ENCODE results near the gene PHF23.
"Not testable (repeated sequence)": the region's sequence is repeated elsewhere in the genome, so short reads cannot be mapped to it uniquely, and the experiment has no call there.

The PHF23 gene

GRCh38 chr17:7258731-7259554 lies 19.7 kb upstream of the PHF23 start:
- peak; percentile 82 for DNase-seq

- no peak for DNase-seq
Observed at GRCh38 chr17:7256766-7257456, 17.7 kb upstream of the PHF23 start.

DNA sequence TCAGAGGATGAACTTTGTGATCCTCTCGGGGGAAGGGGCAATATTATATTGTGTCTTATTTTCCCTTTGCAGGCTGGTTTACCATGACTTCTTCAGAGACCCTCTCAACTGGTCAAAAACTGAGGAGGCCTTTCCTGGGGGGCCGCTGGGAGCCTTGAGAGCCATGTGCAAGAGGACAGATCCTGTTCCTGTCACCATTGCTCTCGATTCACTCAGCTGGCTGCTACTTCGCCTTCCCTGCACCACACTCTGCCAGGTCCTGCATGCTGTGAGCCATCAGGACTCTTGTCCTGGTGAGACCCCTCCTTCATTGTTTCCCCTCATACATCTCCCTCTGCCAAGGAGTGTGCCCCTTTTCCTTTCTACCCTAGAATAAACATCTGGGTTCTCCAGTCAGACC lies 15.3 kb upstream of the PHF23 start:
- DNase-seq = no peak

DNA sequence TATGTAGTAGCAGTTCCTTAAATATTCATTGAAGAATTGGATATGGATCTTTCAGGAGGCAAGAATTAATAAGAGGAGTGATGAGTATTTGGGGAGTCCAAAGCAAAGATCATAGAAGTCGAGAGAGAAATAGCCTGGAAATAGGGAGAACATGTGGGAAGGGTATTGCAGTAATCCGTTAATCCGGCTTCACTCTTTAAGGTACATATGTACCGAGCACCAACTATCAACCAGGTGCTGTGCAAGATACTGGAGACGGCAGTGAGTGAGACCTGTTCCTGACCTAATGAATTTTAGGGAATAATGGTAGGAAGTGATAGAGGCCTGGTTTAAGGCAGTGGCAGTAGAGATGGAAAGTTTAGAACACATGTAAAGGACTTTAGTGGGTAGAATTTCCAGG lies 13.8 kb upstream of the PHF23 start:
- no peak for DNase-seq

GRCh38 chr17:7252176-7253043 lies 13.2 kb upstream of the PHF23 start, which contains the start of gene ELP5:
Gene ELP5 (plus strand): TSS chr17:7252215. CDS start chr17:7252551, 336 bp downstream.
- DNase-seq = peak; percentile 91

DNA sequence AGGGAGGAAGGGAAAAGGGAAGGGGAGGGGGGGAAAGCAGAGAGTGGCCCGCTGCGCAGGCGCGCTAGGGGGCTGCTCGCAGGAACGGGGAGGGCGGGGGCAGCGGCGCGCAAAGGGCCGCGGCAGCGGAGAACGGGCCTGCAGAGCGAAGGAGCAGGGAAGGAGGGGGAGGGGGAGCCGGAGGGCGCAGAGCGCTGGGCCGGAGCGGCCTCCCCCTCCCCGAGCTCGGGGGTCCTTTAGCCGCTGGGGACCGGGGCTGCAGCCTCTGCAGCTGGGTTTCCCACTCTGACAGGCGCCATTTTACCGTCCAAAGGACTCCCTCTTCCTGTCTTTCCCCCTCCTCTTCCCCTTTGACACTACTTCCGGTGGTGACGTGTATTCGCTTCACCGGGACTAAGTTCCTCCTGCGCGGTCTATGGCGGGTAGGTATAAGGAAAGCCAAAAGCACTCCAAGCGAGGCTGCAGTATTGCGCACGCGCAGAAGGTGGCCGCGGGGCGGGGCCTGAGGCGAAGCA lies 12.5 kb upstream of the PHF23 start, which contains the start of gene CTDNEP1:
Gene CTDNEP1, minus strand, starts transcription at position 74 of the 515 bp plus-strand sequence. CDS start 438 bp downstream, outside the sequence.
- peak; percentile 99 for DNase-seq

- DNase-seq = no peak
Observed at GRCh38 chr17:7250695-7251627, 11.7 kb upstream of the PHF23 start.

- peak; percentile 59 for DNase-seq
Observed at GRCh38 chr17:7249830-7250229, 10.6 kb upstream of the PHF23 start.

GRCh38 chr17:7249214-7249613 lies 10.0 kb upstream of the PHF23 start:
- DNase-seq = no peak

DNA sequence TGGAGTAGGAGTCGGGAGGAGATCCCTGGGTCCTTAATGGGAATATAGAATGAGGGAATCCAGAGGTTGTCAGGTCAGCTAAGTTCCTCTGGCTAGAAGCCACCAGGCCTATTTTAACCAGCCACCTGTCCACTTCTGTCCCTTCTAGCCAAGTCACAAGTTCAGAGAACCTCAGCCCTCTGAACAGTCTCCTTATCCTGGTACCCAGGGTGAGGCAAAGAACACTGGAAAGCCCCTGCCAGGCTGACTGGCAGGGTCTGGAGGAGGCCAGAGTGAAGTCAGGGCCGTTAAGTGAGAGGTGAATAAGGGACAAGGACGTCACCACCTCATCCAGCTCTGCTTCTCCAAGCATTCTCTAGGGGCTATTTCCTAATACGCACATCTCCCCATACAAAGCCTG lies 9.5 kb upstream of the PHF23 start:
- DNase-seq = no peak

- no peak for DNase-seq
Observed at GRCh38 chr17:7246779-7247178, 7.5 kb upstream of the PHF23 start.

GRCh38 chr17:7243838-7244237 lies 4.6 kb upstream of the PHF23 start:
- DNase-seq = not testable (repeated sequence)

DNA sequence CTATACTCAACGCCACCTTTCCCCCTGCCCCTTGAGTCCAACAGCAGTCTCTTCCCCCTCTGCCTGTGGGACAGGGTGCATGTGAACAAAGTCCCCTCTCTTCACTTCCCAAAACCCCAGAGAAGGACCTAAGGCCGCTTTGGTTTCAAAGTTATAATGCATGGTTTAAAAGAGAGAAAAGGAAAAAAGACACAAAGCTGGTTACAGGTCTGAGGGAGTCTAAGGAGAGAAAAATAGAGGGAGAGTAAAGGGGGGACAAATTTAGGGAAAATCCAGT lies 4.1 kb upstream of the PHF23 start:
- DNase-seq = no peak

DNA sequence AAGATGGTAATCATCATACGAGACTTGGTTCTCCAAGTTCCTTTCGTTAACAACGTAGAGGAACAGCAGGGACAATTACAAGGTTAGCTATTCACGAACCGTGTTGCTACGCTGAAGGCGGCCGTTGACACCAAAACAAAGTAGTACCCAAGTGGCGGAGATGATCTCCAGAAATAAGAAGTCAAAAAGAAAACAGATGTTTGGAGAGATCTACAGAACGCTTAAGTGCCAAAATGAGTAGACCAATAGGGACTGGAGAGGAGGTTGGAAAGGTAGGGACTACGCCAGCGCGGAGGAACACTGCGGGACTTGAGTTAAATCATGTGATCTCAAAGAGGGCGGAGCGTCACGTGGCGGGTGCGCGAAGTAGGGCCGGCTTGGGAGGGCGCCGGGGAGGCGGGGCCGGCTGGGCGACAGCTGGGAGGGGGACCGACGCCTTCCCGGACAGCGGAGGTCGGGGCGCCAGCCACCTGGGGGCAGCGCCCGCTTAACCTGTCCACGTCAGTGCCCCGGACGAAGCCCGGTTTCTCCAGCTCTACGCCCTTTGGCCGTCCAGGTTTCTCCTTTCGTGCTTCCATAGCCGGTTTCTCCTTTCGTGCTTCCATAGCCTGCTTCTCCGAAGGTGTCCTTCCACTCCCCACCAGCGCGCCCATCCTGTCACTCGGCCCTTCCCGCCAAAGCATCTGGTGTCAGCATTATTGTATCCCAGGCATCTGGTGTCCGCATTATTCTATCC lies 3.6 kb upstream of the PHF23 start:
- peak; percentile 89 for DNase-seq

DNA sequence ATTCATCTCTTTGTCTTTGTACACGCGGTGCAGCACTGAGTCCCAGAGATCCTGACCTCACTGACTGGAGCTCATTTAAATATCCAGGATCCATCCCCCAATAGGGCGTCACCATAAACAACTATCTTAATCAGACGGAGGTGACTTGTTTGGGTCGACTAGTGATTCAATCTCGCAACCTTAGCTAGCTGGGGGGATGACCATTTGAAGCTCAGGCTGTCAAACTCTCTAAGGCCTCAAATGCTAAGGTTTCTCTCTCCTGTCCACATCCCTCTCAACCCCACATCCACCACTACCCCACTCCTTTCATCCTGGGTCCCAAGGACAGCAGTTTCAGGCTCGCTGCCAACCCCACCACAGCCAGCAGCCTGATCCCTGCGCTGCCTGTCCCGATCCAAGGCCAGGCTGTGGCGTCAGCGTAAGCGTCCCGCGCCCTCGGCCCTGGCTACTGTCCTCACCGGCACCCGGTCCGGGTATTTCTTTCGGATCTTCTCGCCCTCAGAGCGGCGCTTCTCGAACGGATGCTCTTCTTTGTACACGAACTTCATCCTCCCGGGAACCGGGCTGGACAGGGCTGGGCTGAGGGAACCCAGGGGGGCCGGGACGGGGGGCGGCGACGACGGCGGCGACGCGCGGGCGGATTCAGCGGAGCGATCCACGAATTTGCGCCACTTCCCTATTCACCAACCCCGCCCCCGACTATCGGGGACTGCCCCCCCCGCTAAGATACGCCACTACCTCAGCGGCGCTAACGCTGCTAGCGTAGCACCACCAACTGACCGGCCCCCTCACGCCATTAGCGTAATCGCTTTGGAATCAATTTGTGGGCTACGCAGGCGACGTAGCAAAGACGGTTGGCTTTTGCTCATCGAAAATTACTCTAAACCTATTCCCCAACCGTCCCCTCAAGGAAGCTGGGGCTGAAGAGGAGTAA lies 2.8 kb upstream of the PHF23 start, which contains the start of gene GABARAP:
Gene GABARAP, minus strand, starts transcription at position 667 of the 934 bp plus-strand sequence. Its CDS starts 119 bp downstream, at position 548.
- peak; percentile 82 for DNase-seq

DNA sequence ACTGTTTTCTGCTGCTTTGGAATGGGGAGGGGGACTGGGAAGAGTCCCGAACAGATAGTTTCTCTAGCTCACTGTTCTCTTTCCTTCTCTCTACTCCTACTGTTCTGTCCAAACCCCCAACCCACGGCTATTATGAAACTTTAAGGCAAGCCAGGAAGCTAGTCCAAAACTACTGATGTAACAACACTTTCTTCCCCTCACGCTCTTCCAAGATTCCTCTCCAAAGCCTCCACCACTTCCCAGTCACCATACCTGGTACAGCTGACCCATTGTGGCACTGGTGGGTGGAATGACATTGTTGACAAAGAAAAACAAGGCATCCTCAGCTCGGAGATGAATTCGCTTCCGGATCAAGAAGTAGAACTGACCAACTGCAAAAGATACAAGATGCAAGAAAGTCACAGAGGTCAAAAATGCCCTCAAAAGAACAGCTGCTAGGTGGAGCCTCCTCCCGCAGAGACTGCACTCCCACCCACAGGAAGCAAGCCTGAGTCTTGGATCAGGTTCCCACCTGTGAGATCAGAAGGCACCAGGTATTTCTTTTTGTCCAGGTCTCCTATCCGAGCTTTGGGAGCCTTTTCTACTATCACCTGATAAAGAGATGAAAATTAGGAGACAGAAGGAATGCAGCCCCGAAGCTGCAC lies 2.0 kb upstream of the PHF23 start:
- DNase-seq = no peak

DNA sequence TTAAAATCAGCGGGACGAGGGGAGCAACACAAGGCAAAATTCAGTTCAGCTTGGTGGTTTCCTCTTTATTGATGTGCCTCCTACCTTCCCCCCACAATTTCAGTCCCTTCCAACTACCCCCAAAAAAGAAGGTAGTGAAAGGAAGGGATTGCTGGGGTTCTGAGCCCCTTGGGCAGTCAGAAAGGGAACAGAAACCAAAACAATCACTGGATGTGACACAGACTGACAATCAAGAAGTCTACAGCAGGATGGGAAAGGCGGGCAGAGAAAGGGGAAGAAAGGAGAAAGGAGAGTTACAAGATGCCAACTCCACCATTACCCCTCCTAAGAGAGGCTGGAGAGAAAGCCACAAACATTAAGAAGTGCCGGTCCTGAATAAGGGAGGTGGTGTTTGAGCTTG lies 1.1 kb upstream of the PHF23 start:
- DNase-seq = peak; percentile 96

- DNase-seq = no peak
Observed at GRCh38 chr17:7238420-7239090, 702 bp downstream of the PHF23 start.
